ENCODE results near the gene DNAJC16.

DNA sequence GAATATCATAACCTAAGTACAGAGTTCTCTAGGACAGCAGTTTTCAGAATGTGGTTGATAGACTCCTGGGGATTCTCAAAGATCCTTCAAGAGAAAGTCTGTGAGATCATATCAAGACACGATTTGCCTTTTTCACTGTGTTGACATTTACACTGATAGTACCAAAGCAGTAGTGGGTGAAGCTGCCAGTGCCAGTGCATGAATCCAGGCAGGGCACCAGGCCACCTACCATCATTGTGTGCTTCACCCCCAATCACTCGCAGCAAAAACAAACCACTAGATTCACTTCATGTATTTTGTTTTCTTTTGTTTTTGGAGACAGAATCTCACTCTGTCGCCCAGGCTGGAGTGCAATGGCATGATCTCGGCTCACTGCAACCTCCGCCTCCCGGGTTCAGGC, 23.9 kb downstream of the DNAJC16 start:
- TF ChIP-seq, protein P1, sequence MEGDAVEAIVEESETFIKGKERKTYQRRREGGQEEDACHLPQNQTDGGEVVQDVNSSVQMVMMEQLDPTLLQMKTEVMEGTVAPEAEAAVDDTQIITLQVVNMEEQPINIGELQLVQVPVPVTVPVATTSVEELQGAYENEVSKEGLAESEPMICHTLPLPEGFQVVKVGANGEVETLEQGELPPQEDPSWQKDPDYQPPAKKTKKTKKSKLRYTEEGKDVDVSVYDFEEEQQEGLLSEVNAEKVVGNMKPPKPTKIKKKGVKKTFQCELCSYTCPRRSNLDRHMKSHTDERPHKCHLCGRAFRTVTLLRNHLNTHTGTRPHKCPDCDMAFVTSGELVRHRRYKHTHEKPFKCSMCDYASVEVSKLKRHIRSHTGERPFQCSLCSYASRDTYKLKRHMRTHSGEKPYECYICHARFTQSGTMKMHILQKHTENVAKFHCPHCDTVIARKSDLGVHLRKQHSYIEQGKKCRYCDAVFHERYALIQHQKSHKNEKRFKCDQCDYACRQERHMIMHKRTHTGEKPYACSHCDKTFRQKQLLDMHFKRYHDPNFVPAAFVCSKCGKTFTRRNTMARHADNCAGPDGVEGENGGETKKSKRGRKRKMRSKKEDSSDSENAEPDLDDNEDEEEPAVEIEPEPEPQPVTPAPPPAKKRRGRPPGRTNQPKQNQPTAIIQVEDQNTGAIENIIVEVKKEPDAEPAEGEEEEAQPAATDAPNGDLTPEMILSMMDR (IDR thresholded peaks at IDR 0.05; ENCODE audit: low read depth, low read length): no peak
- TF ChIP-seq EZH2phosphoT487 (IDR thresholded peaks at IDR 0.05; ENCODE audit: low read depth): no peak

All from OCI-LY3 (cell line).